HEK293 (cell line): ENCODE data around the gene KDM4B.

Experiments
- CTCF ChIA-PET: fragments of 350-600 bp; formaldehyde crosslinking; extraction: SDS; loops from one replicate; lab custom pipeline; 2021; ENCODE audit warnings: antibody characterized with exemption; lab: Yijun Ruan, JAX
- POLR2A ChIA-PET: fragments of 300-600 bp; formaldehyde crosslinking; extraction: SDS; loops from one replicate; lab custom pipeline; 2020; ENCODE audit warnings: antibody characterized with exemption, inconsistent platforms; lab: Yijun Ruan, JAX
- H3K27ac ChIP-seq: fragments of 200-500 bp; sonication (Bioruptor generic); 2 replicates; pipeline ENCODE4 v1.5.1; 2014; ENCODE audit warnings: low read depth, low read length, control low read depth, inconsistent platforms; ENCODE audit errors: extremely low read depth
- H3K36me3 ChIP-seq, 2 experiments: fragments of 200-500 bp in 1 of 2; sonication (Bioruptor generic) in 1 of 2; 1 replicate in 1 of 2; 2 replicates in 1 of 2; pipeline ENCODE4 v1.5.1; 2014 to 2017; ENCODE audit warnings: inconsistent platforms in 2 of 2, low read length in 2 of 2; ENCODE audit not compliant: control insufficient read depth in 2 of 2, insufficient read depth in 1 of 2
- H3K4me1 ChIP-seq: fragments of 200-500 bp; sonication (Bioruptor generic); 2 replicates; pipeline ENCODE4 v1.5.1; 2014; ENCODE audit warnings: mild to moderate bottlenecking, low read length, inconsistent platforms; ENCODE audit not compliant: control insufficient read depth, insufficient read depth
- H3K4me3 ChIP-seq: 2 replicates; pipeline ENCODE4 v1.5.1; 2011; ENCODE audit warnings: low read depth, mild to moderate bottlenecking, control low read depth, low read length, moderate library complexity
- H3K9me3 ChIP-seq: fragments of 200-500 bp; sonication (Bioruptor generic); 2 replicates; pipeline ENCODE4 v1.5.1; 2014; ENCODE audit warnings: low read depth, low read length, inconsistent platforms; ENCODE audit not compliant: control insufficient read depth, insufficient read depth
- BCL6B ChIP-seq: fragments of 450-650 bp; formaldehyde crosslinking; IDR thresholded peaks from 2 replicates; pipeline ENCODE4 v1.5.1; 2017; ENCODE audit warnings: missing biosample characterization, missing genetic modification characterization
- KLF16 ChIP-seq: fragments of 450-650 bp; formaldehyde crosslinking; IDR thresholded peaks from 2 replicates; pipeline ENCODE4 v1.5.1; 2017; ENCODE audit warnings: missing biosample characterization, missing genetic modification characterization
- KLF8 ChIP-seq: fragments of 450-650 bp; formaldehyde crosslinking; IDR thresholded peaks from 2 replicates; pipeline ENCODE4 v1.5.1; 2016; ENCODE audit warnings: missing biosample characterization, missing genetic modification characterization
- TSHZ1 ChIP-seq: fragments of 450-650 bp; formaldehyde crosslinking; IDR thresholded peaks from 2 replicates; pipeline ENCODE4 v1.5.1; 2016; ENCODE audit warnings: missing biosample characterization, missing genetic modification characterization, borderline replicate concordance
- ZBTB10 ChIP-seq: fragments of 450-650 bp; formaldehyde crosslinking; IDR thresholded peaks from 2 replicates; pipeline ENCODE4 v1.5.1; 2016; ENCODE audit warnings: missing biosample characterization, missing genetic modification characterization
- ZIC2 ChIP-seq: fragments of 450-650 bp; formaldehyde crosslinking; IDR thresholded peaks from 2 replicates; pipeline ENCODE4 v1.5.1; 2016; ENCODE audit warnings: missing biosample characterization, missing genetic modification characterization
- ZNF114 ChIP-seq: fragments of 450-650 bp; formaldehyde crosslinking; IDR thresholded peaks from 2 replicates; pipeline ENCODE4 v1.5.0; 2017; ENCODE audit warnings: missing biosample characterization, missing genetic modification characterization
- ZNF18 ChIP-seq: fragments of 450-650 bp; formaldehyde crosslinking; IDR thresholded peaks from 2 replicates; pipeline ENCODE4 v1.5.1; 2016; ENCODE audit warnings: missing biosample characterization, missing genetic modification characterization
- ZNF2 ChIP-seq: fragments of 450-650 bp; formaldehyde crosslinking; IDR thresholded peaks from 2 replicates; pipeline ENCODE4 v1.5.1; 2016; ENCODE audit warnings: missing biosample characterization, missing genetic modification characterization
- ZNF202 ChIP-seq: fragments of 450-650 bp; formaldehyde crosslinking; IDR thresholded peaks from 2 replicates; pipeline ENCODE4 v1.5.1; 2016; ENCODE audit warnings: missing biosample characterization, missing genetic modification characterization, borderline replicate concordance
- ZNF449 ChIP-seq: fragments of 450-650 bp; formaldehyde crosslinking; IDR thresholded peaks from 2 replicates; pipeline ENCODE4 v1.5.1; 2017; ENCODE audit warnings: missing biosample characterization, mild to moderate bottlenecking, missing genetic modification characterization, moderate library complexity
- ZNF473 ChIP-seq: fragments of 450-650 bp; formaldehyde crosslinking; IDR thresholded peaks from 2 replicates; pipeline ENCODE4 v1.5.1; 2017; ENCODE audit warnings: missing biosample characterization, missing genetic modification characterization
- ZNF530 ChIP-seq: fragments of 450-650 bp; formaldehyde crosslinking; IDR thresholded peaks from 2 replicates; pipeline ENCODE4 v1.5.1; 2016; ENCODE audit warnings: low read depth, missing biosample characterization, missing genetic modification characterization
- ZNF664 ChIP-seq: fragments of 450-650 bp; formaldehyde crosslinking; IDR thresholded peaks from 2 replicates; pipeline ENCODE4 v1.5.1; 2016; ENCODE audit warnings: missing biosample characterization, missing genetic modification characterization
- ZNF830 ChIP-seq: fragments of 450-650 bp; IDR thresholded peaks from 2 replicates; pipeline ENCODE4 v1.5.0; 2018; ENCODE audit warnings: missing biosample characterization, missing genetic modification characterization, low read depth, mild to moderate bottlenecking, moderate library complexity
- ZNF843 ChIP-seq: fragments of 450-650 bp; formaldehyde crosslinking; IDR thresholded peaks from 2 replicates; pipeline ENCODE4 v1.5.1; 2016; ENCODE audit warnings: missing biosample characterization, missing genetic modification characterization
- TF ChIP-seq, protein P1 (sequence below): fragments of 450-650 bp; formaldehyde crosslinking; IDR thresholded peaks from 2 replicates; pipeline ENCODE4 v1.5.1; 2016; ENCODE audit warnings: missing biosample characterization, missing genetic modification characterization

The KDM4B gene

DNA sequence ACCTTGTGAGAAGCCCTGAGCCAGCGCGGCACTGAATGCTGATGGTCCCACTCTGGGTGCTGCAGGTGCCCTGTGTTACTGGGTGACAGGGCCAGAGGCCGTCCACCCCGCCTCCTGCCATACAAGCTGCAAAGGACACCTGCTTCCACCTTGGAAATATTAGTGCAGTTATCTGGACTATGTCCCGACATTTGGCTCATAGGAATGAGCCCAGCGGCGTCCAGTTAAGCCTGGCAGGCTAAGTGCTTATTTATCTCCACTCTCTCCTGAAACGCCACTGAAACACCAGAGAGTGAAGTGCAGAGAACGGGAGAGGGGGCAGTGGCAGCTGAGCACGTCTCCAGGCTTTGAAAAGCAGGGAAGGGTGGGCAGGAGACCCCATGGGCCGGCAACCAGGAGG, 145.8 kb downstream of the KDM4B start:
- Histone ChIP-seq H3K9me3 (no peaks in the 10 kb centered on the region), H3K27ac (no peak overlapping the region), H3K36me3 (peaks cover 0 to 27% of the 10 kb centered on the region in 2 experiments; a peak in 2 of 3 replicates), H3K4me3 (no peak overlapping the region), H3K4me1 (no peaks in the 10 kb centered on the region)
- ChIA-PET POLR2A (no interaction called here), CTCF (no interaction called here)
- no peak for TF ChIP-seq ZNF473
- no peak for TF ChIP-seq ZBTB10
- no peak for TF ChIP-seq KLF16 (tag by site-specific recombination)
- no peak for TF ChIP-seq ZNF830 (tag by site-specific recombination)
- no peak for TF ChIP-seq ZNF114
- no peak for TF ChIP-seq ZIC2 (tag by site-specific recombination)
- no peak for TF ChIP-seq ZNF18 (tag by site-specific recombination)
- no peak for TF ChIP-seq TSHZ1
- TF ChIP-seq ZNF449 (tag by site-specific recombination), result no peak
- TF ChIP-seq KLF8 (tag by site-specific recombination), result no peak
- no peak for TF ChIP-seq ZNF664 (tag by site-specific recombination)
- TF ChIP-seq BCL6B (tag by site-specific recombination), result no peak
- TF ChIP-seq ZNF843 (tag by site-specific recombination), result no peak
- TF ChIP-seq, protein P1, sequence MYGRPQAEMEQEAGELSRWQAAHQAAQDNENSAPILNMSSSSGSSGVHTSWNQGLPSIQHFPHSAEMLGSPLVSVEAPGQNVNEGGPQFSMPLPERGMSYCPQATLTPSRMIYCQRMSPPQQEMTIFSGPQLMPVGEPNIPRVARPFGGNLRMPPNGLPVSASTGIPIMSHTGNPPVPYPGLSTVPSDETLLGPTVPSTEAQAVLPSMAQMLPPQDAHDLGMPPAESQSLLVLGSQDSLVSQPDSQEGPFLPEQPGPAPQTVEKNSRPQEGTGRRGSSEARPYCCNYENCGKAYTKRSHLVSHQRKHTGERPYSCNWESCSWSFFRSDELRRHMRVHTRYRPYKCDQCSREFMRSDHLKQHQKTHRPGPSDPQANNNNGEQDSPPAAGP (tag by site-specific recombination), result no peak
- no peak for TF ChIP-seq ZNF2 (tag by site-specific recombination)
- no peak for TF ChIP-seq ZNF202 (tag by site-specific recombination)
- TF ChIP-seq ZNF530, result no peak
